ENCODE measurements around the gene MIPOL1. TPM values are rescaled to one million over a fixed set of nuclear protein-coding genes. Genes with fewer than 3 reads are reported as not detected.

MIPOL1 gene
- total and polyA plus RNA-seq, 9 of the 15 experiments (the other 6 are each of a cell fraction or from before 2014, with no cell fraction given) = 6.7 to 21.9 (median 12.4) TPM

DNA sequence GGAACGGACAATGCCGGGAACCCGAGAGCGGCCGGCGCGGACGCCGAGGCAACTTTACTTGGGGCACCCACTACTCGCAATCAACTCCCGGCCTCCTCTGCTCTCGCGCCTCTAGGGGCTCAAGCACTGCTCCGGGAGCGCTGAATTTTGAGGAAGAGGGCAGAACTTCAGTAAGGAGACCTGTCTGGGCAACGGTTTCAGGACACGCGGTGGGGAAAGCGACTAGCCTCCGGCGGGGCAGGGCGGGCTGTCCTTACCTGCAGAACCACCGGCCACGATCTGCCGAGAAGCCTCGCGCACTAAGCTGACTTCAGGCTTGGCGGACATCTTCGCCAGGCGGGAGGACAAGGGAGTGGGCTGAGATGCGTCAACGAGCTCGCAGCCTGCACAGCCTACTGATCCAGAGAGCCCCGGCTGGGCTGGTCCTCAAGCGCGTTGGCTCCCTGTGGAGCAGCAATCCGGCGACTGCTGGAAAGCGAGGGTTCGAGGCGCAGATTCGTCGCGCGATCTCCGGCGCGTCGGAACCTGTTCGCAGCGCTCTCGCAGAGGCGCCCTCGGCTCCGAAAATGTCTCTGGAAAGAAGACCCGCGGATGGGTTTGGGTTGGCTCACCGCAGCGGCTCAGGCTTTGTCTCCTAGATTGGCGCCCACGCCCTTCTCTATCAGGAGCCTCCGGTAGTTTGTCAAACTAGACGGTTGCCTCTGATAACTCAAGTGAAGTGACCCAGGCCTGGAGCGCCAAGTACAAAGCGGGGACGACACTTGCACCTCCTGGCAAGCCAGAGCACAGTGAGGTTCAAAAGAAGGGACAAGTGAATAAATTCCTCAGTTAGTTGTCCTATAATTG lies 25.5 kb upstream of the MIPOL1 start, which contains the start of gene SLC25A21 (continued):
- TF ChIP-seq CEBPG (CRISPR knock-in tag; IDR thresholded peaks at IDR 0.05) = no peak
- TF ChIP-seq CEBPG (tag; conservative IDR thresholded peaks at IDR 0.05 in 1 of 2, IDR thresholded peaks at IDR 0.05 in 1 of 2) = no peak
- peak; percentile 47; the same call in 1 of the 2 replicates for TF ChIP-seq NBN (IDR thresholded peaks at IDR 0.05; ENCODE audit: low read depth)
- TF ChIP-seq FOXM1 (IDR thresholded peaks at IDR 0.05; ENCODE audit: low read depth) = no peak; the same call in 1 of the 2 replicates
- no peak for TF ChIP-seq FOXM1 (CRISPR knock-in tag; IDR thresholded peaks at IDR 0.05; ENCODE audit: low read depth)
- TF ChIP-seq TAF9B (IDR thresholded peaks at IDR 0.05; ENCODE audit: partially characterized antibody) = peak; percentile 88
- TF ChIP-seq, protein P1, sequence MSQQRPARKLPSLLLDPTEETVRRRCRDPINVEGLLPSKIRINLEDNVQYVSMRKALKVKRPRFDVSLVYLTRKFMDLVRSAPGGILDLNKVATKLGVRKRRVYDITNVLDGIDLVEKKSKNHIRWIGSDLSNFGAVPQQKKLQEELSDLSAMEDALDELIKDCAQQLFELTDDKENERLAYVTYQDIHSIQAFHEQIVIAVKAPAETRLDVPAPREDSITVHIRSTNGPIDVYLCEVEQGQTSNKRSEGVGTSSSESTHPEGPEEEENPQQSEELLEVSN (IDR thresholded peaks at IDR 0.05; ENCODE audit: borderline replicate concordance in 1 of 2, extremely low read depth in 1 of 2, insufficient read depth in 1 of 2, insufficient read length in 1 of 2, low read depth in 1 of 2, low read length in 1 of 2, poor library complexity in 1 of 2, severe bottlenecking in 1 of 2) = peak in 1 of 2 experiments; percentile 23
- TF ChIP-seq PHF20 (IDR thresholded peaks at IDR 0.05; ENCODE audit: partially characterized antibody) = peak; percentile 0
- 0 out of 2 replicates have a peak, but pooled peaks have one; percentile 14 for TF ChIP-seq ESRRA (IDR thresholded peaks at IDR 0.05; ENCODE audit: borderline replicate concordance, low read depth)
- no peak for TF ChIP-seq BRF1 (IDR thresholded peaks at IDR 0.05; ENCODE audit: borderline replicate concordance, extremely low read depth, insufficient read length)
- peak; percentile 67 for TF ChIP-seq KDM5B (IDR thresholded peaks at IDR 0.05; ENCODE audit: insufficient replicate concordance, low read depth, low read length)
- TF ChIP-seq, protein P2, sequence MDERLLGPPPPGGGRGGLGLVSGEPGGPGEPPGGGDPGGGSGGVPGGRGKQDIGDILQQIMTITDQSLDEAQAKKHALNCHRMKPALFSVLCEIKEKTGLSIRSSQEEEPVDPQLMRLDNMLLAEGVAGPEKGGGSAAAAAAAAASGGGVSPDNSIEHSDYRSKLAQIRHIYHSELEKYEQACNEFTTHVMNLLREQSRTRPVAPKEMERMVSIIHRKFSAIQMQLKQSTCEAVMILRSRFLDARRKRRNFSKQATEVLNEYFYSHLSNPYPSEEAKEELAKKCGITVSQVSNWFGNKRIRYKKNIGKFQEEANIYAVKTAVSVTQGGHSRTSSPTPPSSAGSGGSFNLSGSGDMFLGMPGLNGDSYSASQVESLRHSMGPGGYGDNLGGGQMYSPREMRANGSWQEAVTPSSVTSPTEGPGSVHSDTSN (CRISPR knock-in tag; IDR thresholded peaks at IDR 0.05; ENCODE audit: low read depth) = no peak
- TF ChIP-seq, protein P2 (tag; conservative IDR thresholded peaks at IDR 0.05; ENCODE audit: low read depth) = peak; percentile 38
- TF ChIP-seq RBFOX2 (IDR thresholded peaks at IDR 0.05; ENCODE audit: low read depth, low read length) = peak; percentile 91
- TF ChIP-seq BCL6 (CRISPR knock-in tag; IDR thresholded peaks at IDR 0.05) = no peak
- TF ChIP-seq ZNF668 (CRISPR knock-in tag; IDR thresholded peaks at IDR 0.05) = no peak
- TF ChIP-seq EGR1 (conservative IDR thresholded peaks at IDR 0.05) = 0 out of 2 replicates have a peak, but pooled peaks have one; percentile 61
- no peak for TF ChIP-seq CCAR2 (IDR thresholded peaks at IDR 0.05; ENCODE audit: low read depth, low read length)
- peak; percentile 34; the same call in 1 of the 2 replicates for TF ChIP-seq EP300 (IDR thresholded peaks at IDR 0.05; ENCODE audit: low read length)
- peak; percentile 30 for TF ChIP-seq SMAD4 (CRISPR knock-in tag; conservative IDR thresholded peaks at IDR 0.05)
- 0 out of 2 replicates have a peak, but pooled peaks have one; percentile 38 for TF ChIP-seq BRD4 (IDR thresholded peaks at IDR 0.05)

All from K562 (cell line).